NCI-H1694 (cell line): ENCODE data around the gene CTNNA1.
A peak's percentile ranks its signal among the peaks of the same experiment; 100 is the strongest.

ENCODE experiments used
- DNase-seq: peaks from one replicate; lab custom pipeline; 2025; lab: John Stamatoyannopoulos, UW

The CTNNA1 gene

DNA sequence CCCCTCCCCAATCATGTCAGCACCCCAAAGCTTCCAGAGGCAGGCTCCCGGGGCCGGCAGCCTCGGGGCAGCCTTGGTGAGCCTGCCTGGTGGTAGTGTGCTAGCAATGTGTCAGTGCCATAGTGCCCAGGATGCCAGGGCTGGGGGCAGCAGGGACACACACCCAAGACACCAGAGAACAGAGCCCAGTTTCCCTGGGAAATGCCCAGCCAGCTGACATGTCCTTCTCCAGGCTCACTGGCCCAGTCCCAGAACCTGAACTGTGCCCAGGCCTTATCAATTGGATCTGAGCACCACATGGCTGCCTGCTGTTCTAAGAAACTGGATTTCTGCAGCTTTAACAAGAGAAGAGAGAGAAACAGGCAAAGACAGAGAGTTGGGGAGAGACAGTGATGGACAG lies 196.8 kb downstream of the CTNNA1 start:
- DNase-seq = no peak

- DNase-seq = no peak
These were observed 197.3 kb downstream of the CTNNA1 start for GRCh38 chr5:138950421-138951031.

- no peak for DNase-seq
These were observed 198.1 kb downstream of the CTNNA1 start for GRCh38 chr5:138951091-138951985.

- no peak for DNase-seq
These were observed 198.9 kb downstream of the CTNNA1 start for GRCh38 chr5:138951986-138952735.

DNA sequence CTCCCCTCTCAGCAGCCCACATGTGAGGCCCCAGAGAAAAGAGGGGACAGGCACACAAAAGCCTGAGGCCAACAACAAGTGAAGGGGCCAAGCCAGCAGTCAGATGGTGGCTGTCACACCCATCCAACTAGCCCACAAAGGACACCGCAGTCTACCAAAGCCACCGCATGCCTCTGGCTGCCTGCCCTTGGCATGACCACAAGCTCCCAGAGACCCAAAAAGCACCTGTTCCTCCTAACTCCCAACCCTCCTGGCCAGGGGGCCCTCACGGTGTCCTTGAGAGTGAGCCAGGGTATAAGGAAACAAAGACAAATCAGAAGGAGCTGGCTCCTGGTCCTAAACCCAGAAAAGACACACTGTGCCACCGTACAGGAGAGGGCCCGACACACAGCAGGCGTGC lies 199.7 kb downstream of the CTNNA1 start:
- no peak for DNase-seq

DNA sequence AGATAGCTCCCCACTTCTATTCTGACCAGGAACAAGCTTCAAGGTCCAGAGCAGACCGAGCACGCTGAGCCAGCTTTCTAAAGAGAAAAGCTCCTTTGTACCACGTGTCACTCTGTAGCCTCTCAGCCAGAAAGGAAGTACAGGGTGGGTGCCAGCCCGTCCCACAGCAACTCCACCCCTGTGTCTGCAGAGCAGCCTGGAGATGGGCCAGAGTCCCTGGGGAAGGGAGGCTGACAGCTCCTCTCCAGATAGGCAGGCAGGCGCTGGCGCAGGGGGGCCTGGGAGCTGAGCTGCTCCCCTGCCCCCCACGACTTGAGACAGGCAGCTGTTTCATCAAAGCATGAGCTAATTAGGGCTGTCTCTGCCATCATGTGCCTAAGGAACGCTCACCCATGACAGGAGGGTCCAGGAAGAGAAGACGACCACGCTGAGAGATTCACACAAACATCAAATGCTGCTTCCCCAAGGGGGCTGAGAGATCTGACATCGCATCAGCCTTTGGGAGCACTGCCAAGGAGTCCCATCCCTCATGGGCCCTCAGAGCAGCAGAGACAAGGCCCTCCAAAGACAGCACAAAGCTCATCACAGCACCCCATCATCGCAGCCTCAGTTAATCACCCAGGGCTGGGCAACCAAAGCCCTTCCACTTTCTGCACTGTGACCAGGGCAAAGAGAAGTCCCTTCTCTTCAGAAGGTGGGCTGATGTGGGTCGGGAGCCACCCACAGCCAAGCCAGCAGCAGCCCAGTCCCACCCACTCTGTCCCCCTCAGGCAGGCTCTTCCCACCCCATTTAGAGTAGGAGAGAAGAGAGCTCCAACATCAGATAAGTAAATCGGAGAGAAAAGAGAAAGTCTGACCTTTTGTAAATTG lies 200.4 kb downstream of the CTNNA1 start:
- peak; percentile 83 for DNase-seq

DNA sequence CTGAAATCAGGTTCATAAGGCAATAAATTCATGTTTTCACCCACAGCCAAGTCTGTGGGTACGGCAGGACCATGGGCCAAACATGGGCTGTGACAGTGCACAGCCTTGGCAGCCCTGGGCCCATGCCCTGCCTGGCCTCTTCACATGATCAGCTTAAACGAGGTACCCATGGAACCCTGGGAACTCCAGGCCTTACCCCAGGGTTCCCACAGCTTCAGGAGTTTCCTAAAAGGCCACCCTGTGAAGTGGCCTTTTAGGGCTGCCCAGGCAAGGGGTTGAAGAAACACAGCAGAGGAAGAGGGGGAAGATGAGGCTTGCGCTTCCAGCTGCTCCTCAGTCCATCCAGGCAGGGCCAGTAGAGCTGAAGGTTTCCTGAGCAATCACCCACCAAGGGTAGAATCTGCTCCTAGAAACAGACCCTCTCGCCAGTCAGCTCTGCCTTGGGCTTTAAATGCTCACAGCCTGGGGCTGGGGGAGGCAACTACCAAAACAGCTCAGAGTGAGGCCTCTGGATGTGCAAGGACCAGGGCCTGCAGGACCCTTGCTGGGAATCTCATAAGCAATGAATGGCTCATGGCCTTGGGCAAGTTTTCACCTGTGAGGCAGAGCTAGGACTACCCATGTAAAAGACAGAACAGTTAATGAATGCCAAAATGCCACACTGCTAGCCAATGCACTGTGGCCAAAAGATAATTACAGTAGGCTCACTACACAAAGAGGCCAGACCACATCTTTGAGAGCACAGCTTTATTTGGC lies 201.2 kb downstream of the CTNNA1 start:
- DNase-seq = no peak

GRCh38 chr5:138955013-138955660 lies 201.9 kb downstream of the CTNNA1 start:
- peak; percentile 64 for DNase-seq

DNA sequence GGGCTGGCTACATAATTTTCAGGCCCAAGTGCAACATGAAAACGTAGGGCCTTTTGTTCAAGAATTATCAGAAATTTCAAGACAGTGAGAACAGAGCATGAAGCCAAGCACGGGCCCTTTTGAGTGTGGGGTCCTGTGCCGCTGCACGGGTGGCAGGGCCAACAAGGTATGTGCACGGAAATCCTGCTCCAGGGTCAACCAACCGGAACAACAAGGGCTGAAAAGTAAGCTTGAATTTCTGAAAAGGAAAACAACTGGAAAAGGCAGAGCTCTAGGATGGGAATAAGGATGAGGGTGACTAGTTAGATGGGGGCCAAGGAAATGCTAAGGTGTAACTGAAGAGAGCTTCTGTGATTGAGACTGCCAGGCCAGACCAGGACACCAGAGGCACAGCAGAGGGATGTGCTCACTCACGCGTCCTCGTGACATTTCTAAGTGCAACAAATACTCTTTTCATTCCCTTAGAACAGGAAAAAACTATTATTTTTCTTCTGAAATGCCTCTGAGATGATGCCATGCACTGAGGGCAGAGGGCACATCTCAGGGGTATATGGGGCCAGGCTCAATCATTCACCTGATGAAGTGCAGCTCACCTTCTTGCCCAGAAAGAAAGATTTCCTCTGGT lies 202.6 kb downstream of the CTNNA1 start:
- DNase-seq = no peak

- DNase-seq = no peak
These were observed 203.6 kb downstream of the CTNNA1 start for GRCh38 chr5:138956801-138957200.

DNA sequence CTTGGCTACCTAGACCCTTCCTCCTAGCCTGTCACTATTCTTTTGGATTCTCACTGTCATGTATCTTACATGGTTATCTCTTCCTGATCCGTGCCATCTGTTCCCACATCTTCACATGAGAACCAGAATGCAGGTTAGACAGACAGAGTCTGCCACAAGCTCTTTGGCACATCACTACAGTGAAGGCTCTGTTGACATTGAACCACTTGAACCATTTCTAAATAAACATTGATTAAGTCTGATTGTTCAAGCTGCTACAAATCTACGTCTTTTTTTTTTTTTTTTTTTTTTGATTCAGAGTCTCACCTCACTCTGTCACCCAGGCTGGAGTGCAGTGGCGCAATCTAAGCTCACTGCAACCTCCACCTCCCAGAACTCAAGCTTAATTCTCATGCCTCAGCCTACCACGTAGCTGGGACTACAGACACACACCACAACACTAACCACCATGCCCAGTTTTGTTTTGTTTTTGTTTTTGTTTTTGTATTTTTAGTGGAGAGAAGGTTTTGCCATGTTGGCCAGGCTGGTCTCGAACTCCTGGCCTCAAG lies 207.0 kb downstream of the CTNNA1 start:
- DNase-seq = peak; percentile 49

DNA sequence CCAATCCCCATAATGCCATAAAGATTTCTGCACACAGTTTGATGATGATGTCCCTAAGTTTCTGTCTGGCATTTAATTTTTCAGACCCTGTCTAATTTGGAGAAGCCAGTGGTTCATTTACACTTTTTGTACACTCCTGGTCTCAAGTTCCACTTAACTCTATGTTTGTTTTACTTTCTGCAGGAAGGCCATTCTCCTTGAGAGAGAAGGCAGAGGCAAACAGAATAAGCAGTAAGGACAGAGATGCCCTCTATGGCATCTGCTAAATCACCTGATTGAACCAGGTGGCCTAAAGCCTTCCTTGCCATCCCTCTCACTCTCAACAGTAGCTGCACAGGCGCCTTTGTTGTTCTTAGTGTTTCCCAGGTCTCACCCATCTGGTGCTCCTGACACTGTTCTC lies 208.0 kb downstream of the CTNNA1 start:
- no peak for DNase-seq

- no peak for DNase-seq
These were observed 208.5 kb downstream of the CTNNA1 start for GRCh38 chr5:138961729-138962128.

- DNase-seq = no peak
These were observed 209.6 kb downstream of the CTNNA1 start for GRCh38 chr5:138962614-138963370.

GRCh38 chr5:138963763-138964371 lies 210.6 kb downstream of the CTNNA1 start:
- DNase-seq = no peak

DNA sequence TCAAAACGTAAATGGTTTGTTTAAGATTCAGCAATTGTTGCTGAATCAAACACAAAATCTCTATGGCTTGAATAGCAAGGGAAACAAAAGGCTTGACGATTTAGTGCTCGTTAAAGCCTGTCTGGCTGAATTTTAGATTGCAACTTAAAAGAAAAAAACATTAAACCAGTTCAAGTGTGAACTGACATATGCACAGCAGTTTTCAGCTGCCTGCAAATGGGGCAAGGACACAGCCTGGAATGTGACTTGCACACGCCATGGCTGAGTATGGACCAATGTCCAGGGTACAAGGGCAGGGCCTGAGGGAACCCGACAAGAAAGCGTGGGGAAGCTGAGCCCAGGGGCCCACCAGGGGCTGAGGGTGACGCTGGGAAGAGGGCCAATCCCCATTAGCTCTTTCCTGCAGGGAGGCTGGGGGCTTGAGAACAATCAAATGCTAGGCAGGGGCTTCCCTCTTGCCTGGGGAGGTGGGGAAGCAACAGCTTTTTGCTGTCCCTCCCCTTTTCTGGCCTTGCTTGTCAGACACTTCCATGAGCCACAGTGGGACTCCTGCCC lies 211.5 kb downstream of the CTNNA1 start:
- no peak for DNase-seq

DNA sequence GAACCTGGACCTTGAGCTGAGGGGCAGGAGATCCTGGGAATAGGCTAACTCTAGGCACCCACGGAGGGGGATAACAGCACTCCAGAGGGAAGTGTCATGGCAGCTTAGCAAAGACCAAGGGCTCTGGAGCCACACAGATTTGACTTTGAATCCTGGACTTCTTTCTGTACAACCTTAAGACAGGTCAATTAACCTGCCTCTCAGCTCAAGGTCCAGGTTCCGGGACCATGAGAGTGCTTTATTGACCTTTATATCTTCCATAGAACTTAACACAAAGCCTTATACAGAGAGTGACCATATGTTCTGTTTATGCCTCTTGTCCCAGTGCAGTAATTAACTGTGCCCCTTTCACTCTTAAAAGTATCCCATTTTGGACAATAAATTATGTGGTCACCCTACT lies 212.4 kb downstream of the CTNNA1 start:
- no peak for DNase-seq
